Measurements from ENCODE around the gene VARS1.
A peak's percentile ranks its signal among the peaks of the same experiment; 100 is the strongest.

The VARS1 gene

DNA sequence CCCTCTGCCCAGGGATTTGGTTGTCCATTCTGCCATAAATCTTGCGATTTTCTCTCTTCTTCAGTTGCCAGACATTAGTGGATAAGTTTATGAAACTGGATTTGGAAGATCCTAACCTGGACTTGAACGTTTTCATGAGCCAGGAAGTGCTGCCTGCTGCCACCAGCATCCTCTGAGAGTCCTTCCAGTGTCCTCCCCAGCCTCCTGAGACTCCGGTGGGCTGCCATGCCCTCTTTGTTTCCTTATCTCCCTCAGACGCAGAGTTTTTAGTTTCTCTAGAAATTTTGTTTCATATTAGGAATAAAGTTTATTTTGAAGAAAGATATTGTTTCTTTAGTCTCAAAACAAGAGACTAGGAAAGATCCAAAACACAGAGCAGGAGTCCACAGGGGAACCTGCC lies 33.2 kb downstream of the VARS1 start, which contains the start of gene SAPCD1:
Gene SAPCD1 (plus strand): TSS at position 301 of the 400 bp plus-strand sequence. CDS start 399 bp downstream, outside the sequence.
- H3K4me3 ChIP-seq (ENCODE audit: low read depth, low read length) = no peak within 1 kb of the TSS
- no peak for TF ChIP-seq POLR2A (IDR thresholded peaks at IDR 0.05; ENCODE audit: extremely low read depth, insufficient read length)
- DNase-seq (ENCODE audit: low read depth) = no peak

GRCh38 chr6:31761343-31761742 lies 34.2 kb downstream of the VARS1 start:
- DNase-seq (ENCODE audit: low read depth) = no peak
- no peak for TF ChIP-seq MYC (IDR thresholded peaks at IDR 0.05; ENCODE audit: low read depth, low read length)
- no peak for TF ChIP-seq POLR2A (IDR thresholded peaks at IDR 0.05; ENCODE audit: extremely low read depth, insufficient read length)
- no peak for TF ChIP-seq CTCF (IDR thresholded peaks at IDR 0.05; ENCODE audit: low read depth, low read length)
- TF ChIP-seq MAX (IDR thresholded peaks at IDR 0.05; ENCODE audit: low read depth, low read length) = no peak
- no peak overlapping the region for H3K4me3 ChIP-seq (ENCODE audit: low read depth, low read length)

DNA sequence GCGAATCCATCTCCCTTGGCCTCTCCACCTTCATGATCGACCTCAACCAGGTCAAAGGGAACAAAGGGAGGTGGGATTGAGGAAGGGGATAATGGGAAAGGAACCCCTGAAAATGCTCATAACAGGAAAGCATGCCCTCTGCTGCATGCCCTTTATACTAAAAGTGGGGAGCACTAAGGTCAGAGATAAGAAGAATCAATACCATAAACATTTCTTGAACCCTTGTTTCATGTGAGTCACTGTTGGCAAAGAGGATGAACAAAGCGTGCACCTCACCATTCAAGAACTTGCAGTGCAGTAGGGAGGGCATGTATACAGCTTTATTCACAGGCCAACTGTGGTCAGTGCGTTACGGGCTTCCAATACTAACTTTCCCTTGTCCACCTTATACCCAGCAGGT lies 34.8 kb downstream of the VARS1 start:
- no peak for DNase-seq (ENCODE audit: low read depth)
- no peak overlapping the region for H3K4me3 ChIP-seq (ENCODE audit: low read depth, low read length)
- TF ChIP-seq POLR2A (IDR thresholded peaks at IDR 0.05; ENCODE audit: extremely low read depth, insufficient read length) = peak; percentile 6
- no peak for TF ChIP-seq MYC (IDR thresholded peaks at IDR 0.05; ENCODE audit: low read depth, low read length)

- DNase-seq (ENCODE audit: low read depth) = no peak
- no peak for TF ChIP-seq MAX (IDR thresholded peaks at IDR 0.05; ENCODE audit: low read depth, low read length)
- TF ChIP-seq MYC (IDR thresholded peaks at IDR 0.05; ENCODE audit: low read depth, low read length) = no peak
- no peak for TF ChIP-seq POLR2A (IDR thresholded peaks at IDR 0.05; ENCODE audit: extremely low read depth, insufficient read length)
- TF ChIP-seq CTCF (IDR thresholded peaks at IDR 0.05; ENCODE audit: low read depth, low read length) = no peak
- no peak overlapping the region for H3K4me3 ChIP-seq (ENCODE audit: low read depth, low read length)
These were observed 37.3 kb downstream of the VARS1 start for GRCh38 chr6:31758281-31758680.

- H3K4me3 ChIP-seq (ENCODE audit: low read depth, low read length) = no peak overlapping the region
- TF ChIP-seq MYC (IDR thresholded peaks at IDR 0.05; ENCODE audit: low read depth, low read length) (no peak), MAX (IDR thresholded peaks at IDR 0.05; ENCODE audit: low read depth, low read length) (no peak), POLR2A (IDR thresholded peaks at IDR 0.05; ENCODE audit: extremely low read depth, insufficient read length) (no peak), CTCF (IDR thresholded peaks at IDR 0.05; ENCODE audit: low read depth, low read length) (no peak)
- DNase-seq (ENCODE audit: low read depth) = no peak
These were observed 42.7 kb downstream of the VARS1 start for GRCh38 chr6:31752739-31753319.

GRCh38 chr6:31750411-31751022 lies 45.0 kb downstream of the VARS1 start:
- TF ChIP-seq CTCF (IDR thresholded peaks at IDR 0.05; ENCODE audit: low read depth, low read length) (no peak), MAX (IDR thresholded peaks at IDR 0.05; ENCODE audit: low read depth, low read length) (no peak), MYC (IDR thresholded peaks at IDR 0.05; ENCODE audit: low read depth, low read length) (no peak), POLR2A (IDR thresholded peaks at IDR 0.05; ENCODE audit: extremely low read depth, insufficient read length) (no peak)
- DNase-seq (ENCODE audit: low read depth) = no peak
- H3K4me3 ChIP-seq (ENCODE audit: low read depth, low read length) = no peak overlapping the region
